B cell (primary cell): ENCODE results near the gene CEP112. TPM values are rescaled to one million over a fixed set of nuclear protein-coding genes. Genes with fewer than 3 reads are reported as not detected.
"Not testable (repeated sequence)": the region's sequence is repeated elsewhere in the genome, so short reads cannot be mapped to it uniquely, and the experiment has no call there.

Source experiments
- ATAC-seq: fragments of 200-7000 bp; cut with Tn5 transposase; one replicate; pipeline ENCODE4 v1.10.0; 2021; ENCODE audit warnings: low read depth, mild to moderate bottlenecking, moderate number of reproducible peaks, moderate library complexity
- CTCF ChIA-PET: fragments of 350-600 bp; sonication (Branson Sonifier 250); formaldehyde crosslinking; loops from one replicate; lab custom pipeline; 2021; ENCODE audit warnings: antibody characterized with exemption, inconsistent platforms; lab: Charles Lee
- POLR2A ChIA-PET: fragments of 350-600 bp; sonication (Branson Sonifier 250); formaldehyde crosslinking; loops from one replicate; lab custom pipeline; 2021; ENCODE audit warnings: antibody characterized with exemption; lab: Charles Lee
- DNase-seq: peaks from one replicate; pipeline ENCODE4 v3.0.0; 2013
- H2AFZ ChIP-seq: 2 replicates; pipeline ENCODE4 v1.6.1; 2012; ENCODE audit warnings: mild to moderate bottlenecking, low read depth, low read length; ENCODE audit not compliant: insufficient read depth, poor library complexity, severe bottlenecking
- H3K27ac ChIP-seq, 2 donors: 1 replicate in 1 of 2; 2 replicates in 1 of 2; pipeline ENCODE4 v1.5.1; 2012 to 2013; ENCODE audit warnings: low read length in 2 of 2, mild to moderate bottlenecking in 2 of 2, moderate library complexity in 1 of 2
- H3K27me3 ChIP-seq, 4 experiments: fragments of 200-600 bp in 1 of 4; sonication (generic) in 1 of 4; replicated peaks in 1 of 4; 1 replicate in 2 of 4; 2 replicates in 2 of 4; pipeline versions ENCODE4 v1.6.1 to v1.7.0; 2013 to 2016; ENCODE audit warnings: low read length in 3 of 4, mild to moderate bottlenecking in 2 of 4, mixed read lengths in 1 of 4, moderate library complexity in 1 of 4; ENCODE audit not compliant: insufficient read depth in 4 of 4, control insufficient read depth in 3 of 4; ENCODE audit errors: control extremely low read depth in 1 of 4
- H3K36me3 ChIP-seq, 2 experiments: replicated peaks in 1 of 2; 1 replicate in 1 of 2; 2 replicates in 1 of 2; pipeline versions ENCODE4 v1.6.1 to v1.7.1; 2013; ENCODE audit warnings: low read length in 1 of 2; ENCODE audit not compliant: insufficient read depth in 2 of 2, control insufficient read depth in 1 of 2; ENCODE audit errors: control extremely low read depth in 1 of 2, extremely low read depth in 1 of 2
- H3K4me1 ChIP-seq, 2 donors: fragments of 200-600 bp in 1 of 2; sonication (generic) in 1 of 2; 1 replicate in 1 of 2; 2 replicates in 1 of 2; pipeline versions ENCODE4 v1.5.1 to v1.6.1; 2013 to 2017; ENCODE audit warnings: low read length in 2 of 2; ENCODE audit not compliant: control insufficient read depth in 2 of 2, insufficient read depth in 2 of 2
- H3K4me2 ChIP-seq: replicated peaks from 2 replicates; pipeline ENCODE3; 2012; ENCODE audit warnings: mild to moderate bottlenecking, low read depth, low read length; ENCODE audit not compliant: poor library complexity, severe bottlenecking
- H3K4me3 ChIP-seq, 5 experiments: fragments of 200-600 bp in 1 of 5; sonication (generic) in 1 of 5; 1 replicate in 3 of 5; 2 replicates in 2 of 5; pipeline versions ENCODE4 v1.5.1 to v1.7.0; 2011 to 2016; ENCODE audit warnings: low read length in 4 of 5, mild to moderate bottlenecking in 4 of 5, low read depth in 2 of 5, control low read depth in 1 of 5, moderate library complexity in 1 of 5; ENCODE audit not compliant: insufficient read depth in 1 of 5; ENCODE audit errors: control extremely low read depth in 1 of 5, extremely low read depth in 1 of 5
- H3K79me2 ChIP-seq: fragments of 200-600 bp; sonication (generic); one replicate; pipeline ENCODE4 v1.6.0; 2016; ENCODE audit warnings: low read length; ENCODE audit not compliant: control insufficient read depth, insufficient read depth
- H3K9ac ChIP-seq: fragments of 200-600 bp; sonication (generic); 2 replicates; pipeline ENCODE4 v1.6.1; 2017; ENCODE audit warnings: mild to moderate bottlenecking, low read length, moderate library complexity
- H3K9me3 ChIP-seq, 3 donors: one replicate each; pipeline versions ENCODE4 v1.6.1 to v1.7.1; 2013; ENCODE audit warnings: low read length in 2 of 3; ENCODE audit not compliant: control insufficient read depth in 2 of 3, insufficient read depth in 1 of 3; ENCODE audit errors: control extremely low read depth in 1 of 3
- H4K20me1 ChIP-seq: 2 replicates; pipeline ENCODE4 v1.6.0; 2012; ENCODE audit warnings: mild to moderate bottlenecking, low read length; ENCODE audit not compliant: insufficient read depth, control insufficient read depth, poor library complexity, severe bottlenecking
- H3K27ac Mint-ChIP-seq: one replicate; pipeline ENCODE4 v1.8.0; 2021; ENCODE audit warnings: mixed read lengths
- H3K27me3 Mint-ChIP-seq: one replicate; pipeline ENCODE4 v1.8.0; 2021; ENCODE audit warnings: mixed read lengths
- H3K4me1 Mint-ChIP-seq: one replicate; pipeline ENCODE4 v1.8.0; 2021; ENCODE audit warnings: mixed read lengths
- H3K4me3 Mint-ChIP-seq: one replicate; pipeline ENCODE4 v1.8.0; 2021; ENCODE audit warnings: mixed read lengths
- H3K9me3 Mint-ChIP-seq: one replicate; pipeline ENCODE4 v1.8.0; 2022; ENCODE audit warnings: mixed read lengths; ENCODE audit not compliant: insufficient read depth
- EZH2 ChIP-seq: IDR thresholded peaks from 2 replicates; pipeline ENCODE4 v1.6.1; 2012; ENCODE audit warnings: borderline replicate concordance, low read depth, mild to moderate bottlenecking, moderate library complexity, low read length; ENCODE audit not compliant: insufficient read depth, poor library complexity, severe bottlenecking
- WGBS: methylation state at CpG from one replicate; pipeline ENCODE4 v1.1.5; 2013; ENCODE audit warnings: missing lambda C conversion rate; ENCODE audit not compliant: insufficient coverage; 5-methylcytosine and 5-hydroxymethylcytosine counted together
- intact Hi-C: fragments of 100-400 bp; cut with micrococcal nuclease; formaldehyde crosslinking; loops from one replicate; pipeline ENCODE4 v1.10.0; 2022
- polyA plus RNA-seq: library from polyadenylated mRNA; depleted of rRNA; stranded (reverse); fragments of >200 nt; gene quantifications from 2 replicates; pipeline ENCODE4 v1.2.3, GENCODE V29; 2012
- total RNA-seq, 2 donors: library from RNA; stranded (reverse); fragments of 120-200 nt in 1 of 2; gene quantifications; 1 replicate in 1 of 2; 2 replicates in 1 of 2; pipeline versions ENCODE4 v1.2.3 to v1.2.4, GENCODE V29; 2013 to 2022
- TF ChIP-seq, protein P1 (sequence below): fragments of 200-600 bp; IDR thresholded peaks from one replicate; pipeline ENCODE4 v1.8.0; 2022; ENCODE audit warnings: antibody characterized with exemption, mild to moderate bottlenecking

The CEP112 gene
- total and polyA plus RNA-seq, 2 donors (not counting 1 experiment from before 2014, with no cell fraction given), result 0.57 to 4.6 TPM

DNA sequence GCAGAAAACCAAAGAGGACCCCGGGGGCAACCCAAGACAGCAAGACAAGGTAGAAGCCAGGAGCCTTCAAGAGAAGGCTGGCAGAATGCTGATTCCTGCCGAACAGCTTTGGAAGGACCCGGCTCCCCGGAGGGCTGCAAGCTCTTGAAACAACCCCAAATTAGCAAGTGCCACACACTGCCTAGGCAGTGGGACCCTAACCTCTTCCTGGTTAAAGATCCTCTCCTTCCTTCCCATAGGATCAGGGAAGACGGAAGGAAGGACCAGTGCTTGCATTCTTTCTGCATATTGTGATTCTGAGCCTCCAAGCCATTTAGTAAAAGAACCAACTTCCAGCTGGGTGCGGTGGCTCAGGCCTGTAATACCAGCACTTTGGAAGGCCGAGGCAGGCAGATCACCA lies 508.5 kb downstream of the CEP112 start:
- ATAC-seq (no peak), DNase-seq (no peak)
- no peaks in the 10 kb centered on the region for H3K27me3 ChIP-seq
- H4K20me1 ChIP-seq, result no peaks in the 10 kb centered on the region
- TF ChIP-seq, protein P1, sequence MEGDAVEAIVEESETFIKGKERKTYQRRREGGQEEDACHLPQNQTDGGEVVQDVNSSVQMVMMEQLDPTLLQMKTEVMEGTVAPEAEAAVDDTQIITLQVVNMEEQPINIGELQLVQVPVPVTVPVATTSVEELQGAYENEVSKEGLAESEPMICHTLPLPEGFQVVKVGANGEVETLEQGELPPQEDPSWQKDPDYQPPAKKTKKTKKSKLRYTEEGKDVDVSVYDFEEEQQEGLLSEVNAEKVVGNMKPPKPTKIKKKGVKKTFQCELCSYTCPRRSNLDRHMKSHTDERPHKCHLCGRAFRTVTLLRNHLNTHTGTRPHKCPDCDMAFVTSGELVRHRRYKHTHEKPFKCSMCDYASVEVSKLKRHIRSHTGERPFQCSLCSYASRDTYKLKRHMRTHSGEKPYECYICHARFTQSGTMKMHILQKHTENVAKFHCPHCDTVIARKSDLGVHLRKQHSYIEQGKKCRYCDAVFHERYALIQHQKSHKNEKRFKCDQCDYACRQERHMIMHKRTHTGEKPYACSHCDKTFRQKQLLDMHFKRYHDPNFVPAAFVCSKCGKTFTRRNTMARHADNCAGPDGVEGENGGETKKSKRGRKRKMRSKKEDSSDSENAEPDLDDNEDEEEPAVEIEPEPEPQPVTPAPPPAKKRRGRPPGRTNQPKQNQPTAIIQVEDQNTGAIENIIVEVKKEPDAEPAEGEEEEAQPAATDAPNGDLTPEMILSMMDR, result no peak
- no peak for TF ChIP-seq EZH2
- H3K27ac Mint-ChIP-seq, result no peak overlapping the region
- H3K9me3 ChIP-seq, result no peaks in the 10 kb centered on the region
- H3K27ac ChIP-seq, result no peak overlapping the region
- H3K27me3 Mint-ChIP-seq, result no peaks in the 10 kb centered on the region
- no peaks in the 10 kb centered on the region for H3K4me1 Mint-ChIP-seq
- POLR2A ChIA-PET, result no interaction called here
- no peak overlapping the region for H3K4me3 ChIP-seq
- no peak overlapping the region for H2AFZ ChIP-seq
- CTCF ChIA-PET, result no interaction called here
- H3K9me3 Mint-ChIP-seq, result no peaks in the 10 kb centered on the region
- no peaks in the 10 kb centered on the region for H3K79me2 ChIP-seq
- no peak overlapping the region for H3K9ac ChIP-seq
- WGBS, result 94% methylated on average over 6 of the region's 7 CpGs
- no peak overlapping the region for H3K4me2 ChIP-seq
- H3K4me3 Mint-ChIP-seq, result no peak overlapping the region
- H3K36me3 ChIP-seq, result no peaks in the 10 kb centered on the region
- H3K4me1 ChIP-seq, result no peaks in the 10 kb centered on the region
- intact Hi-C loops, result no loop called here

DNA sequence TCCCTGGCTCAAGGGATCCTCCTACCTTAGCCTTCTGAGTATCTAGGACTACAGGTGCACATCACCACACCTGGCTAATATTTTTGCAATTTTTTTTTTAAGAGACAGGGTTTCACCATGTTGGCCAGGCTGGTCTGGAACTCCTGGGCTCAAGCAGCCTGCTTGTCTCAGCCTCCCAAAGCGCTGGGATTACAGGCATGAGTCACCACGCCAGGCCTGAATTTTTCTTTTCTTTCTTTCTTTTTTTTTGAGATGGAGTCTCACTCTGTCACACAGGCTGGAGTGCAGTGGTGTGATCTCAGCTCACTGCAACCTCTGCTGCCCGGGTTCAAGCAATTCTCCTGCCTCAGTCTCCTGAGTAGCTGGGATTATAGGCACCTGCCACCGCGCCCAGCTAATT lies 510.2 kb downstream of the CEP112 start:
- intact Hi-C loops, H3K4me2 ChIP-seq, ATAC-seq, H3K4me3 Mint-ChIP-seq, H3K9ac ChIP-seq, H3K27ac ChIP-seq, H3K4me1 Mint-ChIP-seq, H3K9me3 Mint-ChIP-seq, H3K4me1 ChIP-seq, H3K4me3 ChIP-seq, POLR2A ChIA-PET, H3K79me2 ChIP-seq, DNase-seq, H3K27ac Mint-ChIP-seq, H3K27me3 ChIP-seq, H3K27me3 Mint-ChIP-seq, H2AFZ ChIP-seq, CTCF ChIA-PET, H4K20me1 ChIP-seq, H3K9me3 ChIP-seq, H3K36me3 ChIP-seq: not testable (repeated sequence)
- 80% methylated on average over 1 of the region's 5 CpGs for WGBS
